ENCODE measurements around the gene CHCHD6.
A peak's percentile ranks its signal among the peaks of the same experiment; 100 is the strongest.

CHCHD6 gene

DNA sequence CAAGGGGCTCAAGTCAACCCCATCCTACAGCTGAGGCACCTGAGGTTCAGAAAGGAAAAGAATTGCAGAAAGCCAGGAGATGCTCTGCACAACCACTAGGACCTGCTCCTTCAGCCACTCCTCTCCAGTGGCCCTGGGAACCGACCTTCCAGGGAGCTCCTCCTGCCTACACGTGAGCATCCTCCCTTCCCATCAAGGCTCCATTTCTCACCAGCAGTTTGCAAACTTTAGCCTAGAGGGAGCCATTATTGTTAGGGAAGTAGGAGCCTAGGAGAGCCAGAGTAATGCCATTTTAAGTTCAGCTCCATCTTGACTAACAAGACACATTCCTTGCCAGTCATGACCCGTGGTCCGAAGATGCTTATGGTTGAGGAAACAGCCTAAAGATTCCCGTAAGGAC, 11.2 kb upstream of the CHCHD6 start:
- H3K27ac Mint-ChIP-seq: no peak overlapping the region
- peaks cover 25% of the 10 kb centered on the region for H3K27me3 Mint-ChIP-seq (ENCODE audit: low read depth, poor library complexity)
- H3K4me3 Mint-ChIP-seq: no peak overlapping the region

DNA sequence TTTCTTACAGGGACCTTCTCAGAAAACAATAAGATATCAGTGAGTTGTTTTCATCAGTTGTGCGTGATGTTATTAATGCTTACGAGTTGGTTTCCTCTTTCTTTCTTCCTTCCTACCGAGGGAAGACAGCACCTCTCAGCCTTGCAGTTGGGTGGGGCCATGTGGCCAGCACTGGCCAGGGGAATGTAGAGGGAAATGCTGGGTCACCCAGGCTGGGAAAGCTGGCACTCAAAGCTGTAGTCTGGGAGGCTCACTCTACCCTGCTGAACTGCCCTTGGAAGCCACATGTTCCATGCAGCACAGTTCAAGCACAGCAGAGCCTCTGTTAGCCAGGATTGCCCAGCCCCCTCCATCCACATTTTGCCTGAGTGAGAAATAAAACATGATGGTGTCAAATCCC, 10.1 kb upstream of the CHCHD6 start:
- TF ChIP-seq, protein P1, sequence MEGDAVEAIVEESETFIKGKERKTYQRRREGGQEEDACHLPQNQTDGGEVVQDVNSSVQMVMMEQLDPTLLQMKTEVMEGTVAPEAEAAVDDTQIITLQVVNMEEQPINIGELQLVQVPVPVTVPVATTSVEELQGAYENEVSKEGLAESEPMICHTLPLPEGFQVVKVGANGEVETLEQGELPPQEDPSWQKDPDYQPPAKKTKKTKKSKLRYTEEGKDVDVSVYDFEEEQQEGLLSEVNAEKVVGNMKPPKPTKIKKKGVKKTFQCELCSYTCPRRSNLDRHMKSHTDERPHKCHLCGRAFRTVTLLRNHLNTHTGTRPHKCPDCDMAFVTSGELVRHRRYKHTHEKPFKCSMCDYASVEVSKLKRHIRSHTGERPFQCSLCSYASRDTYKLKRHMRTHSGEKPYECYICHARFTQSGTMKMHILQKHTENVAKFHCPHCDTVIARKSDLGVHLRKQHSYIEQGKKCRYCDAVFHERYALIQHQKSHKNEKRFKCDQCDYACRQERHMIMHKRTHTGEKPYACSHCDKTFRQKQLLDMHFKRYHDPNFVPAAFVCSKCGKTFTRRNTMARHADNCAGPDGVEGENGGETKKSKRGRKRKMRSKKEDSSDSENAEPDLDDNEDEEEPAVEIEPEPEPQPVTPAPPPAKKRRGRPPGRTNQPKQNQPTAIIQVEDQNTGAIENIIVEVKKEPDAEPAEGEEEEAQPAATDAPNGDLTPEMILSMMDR (IDR thresholded peaks at IDR 0.05): no peak
- H3K9me3 Mint-ChIP-seq: no peaks in the 10 kb centered on the region
- no peaks in the 10 kb centered on the region for H3K4me1 Mint-ChIP-seq
- DNase-seq: no peak
- no peak overlapping the region for H3K4me3 Mint-ChIP-seq
- no peaks in the 10 kb centered on the region for H3K36me3 Mint-ChIP-seq (ENCODE audit: low read depth)
- no peak overlapping the region for H3K27ac Mint-ChIP-seq
- H3K27me3 Mint-ChIP-seq (ENCODE audit: low read depth, poor library complexity): peaks cover 25% of the 10 kb centered on the region

More for the DNA sequence above, 11.2 kb upstream of the CHCHD6 start:
- Mint-ChIP-seq H3K9me3 (no peaks in the 10 kb centered on the region), H3K4me1 (no peaks in the 10 kb centered on the region), H3K36me3 (ENCODE audit: low read depth) (no peaks in the 10 kb centered on the region)
- TF ChIP-seq, protein P1 (IDR thresholded peaks at IDR 0.05): no peak
- DNase-seq: no peak

DNA sequence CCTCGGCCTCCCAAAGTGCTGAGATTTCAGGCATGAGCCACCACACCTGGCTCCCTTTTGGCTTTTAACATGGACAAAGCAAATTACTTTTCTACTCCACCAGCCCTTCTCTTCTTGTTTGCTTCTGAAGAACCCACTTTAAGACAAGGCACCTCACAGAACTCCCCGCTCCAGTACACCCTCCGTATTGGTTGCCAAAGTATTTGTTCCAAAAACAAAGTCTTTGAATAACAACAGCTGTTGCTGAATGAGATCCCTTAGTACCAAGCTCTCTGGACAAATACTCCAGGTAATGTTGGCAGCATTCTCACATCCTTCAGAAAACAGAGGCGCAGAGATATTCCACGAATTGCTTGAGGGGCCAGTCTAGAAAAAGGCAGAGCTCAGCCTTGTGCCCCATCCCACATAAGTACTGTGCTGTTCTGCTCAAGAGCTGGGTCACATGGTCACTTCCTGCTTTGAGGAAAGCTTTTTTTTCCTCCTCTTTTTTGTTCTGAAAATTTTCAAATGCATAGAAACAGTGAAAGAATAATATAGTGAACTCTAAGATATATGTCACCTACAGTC, 7.3 kb upstream of the CHCHD6 start:
- no peak for DNase-seq
- peaks cover 32% of the 10 kb centered on the region for H3K27me3 Mint-ChIP-seq (ENCODE audit: low read depth, poor library complexity)
- peaks cover 8% of the 10 kb centered on the region for H3K9me3 Mint-ChIP-seq
- H3K4me1 Mint-ChIP-seq: no peaks in the 10 kb centered on the region
- H3K4me3 Mint-ChIP-seq: no peak overlapping the region
- TF ChIP-seq, protein P1 (IDR thresholded peaks at IDR 0.05): no peak
- H3K36me3 Mint-ChIP-seq (ENCODE audit: low read depth): no peaks in the 10 kb centered on the region
- H3K27ac Mint-ChIP-seq: no peak overlapping the region

DNA sequence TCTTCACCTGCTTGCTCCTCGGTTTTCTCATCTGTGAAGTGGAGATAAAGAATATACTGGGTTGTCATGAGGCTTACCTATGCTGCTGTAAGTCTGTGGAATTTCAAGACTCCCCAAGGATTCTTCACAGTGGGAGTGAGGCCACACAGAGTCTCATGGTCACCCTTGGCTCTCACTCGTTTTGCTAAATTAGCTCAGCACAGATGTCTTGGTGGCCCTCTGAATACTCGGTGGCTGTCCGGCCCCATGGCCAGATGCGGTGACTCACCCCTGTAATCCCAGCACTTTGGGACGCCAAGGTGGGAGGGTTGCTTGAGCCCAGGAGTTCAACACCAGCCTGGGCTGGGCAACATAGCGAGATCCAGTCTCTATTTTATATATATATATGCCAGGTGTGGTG, 5.0 kb upstream of the CHCHD6 start:
- peaks cover 9% of the 10 kb centered on the region for H3K4me1 Mint-ChIP-seq
- peaks cover 10% of the 10 kb centered on the region for H3K9me3 Mint-ChIP-seq
- H3K27ac Mint-ChIP-seq: no peak overlapping the region
- TF ChIP-seq, protein P1 (IDR thresholded peaks at IDR 0.05): no peak
- no peak for DNase-seq
- no peak overlapping the region for H3K4me3 Mint-ChIP-seq
- peaks cover 33% of the 10 kb centered on the region for H3K27me3 Mint-ChIP-seq (ENCODE audit: low read depth, poor library complexity)
- H3K36me3 Mint-ChIP-seq (ENCODE audit: low read depth): no peaks in the 10 kb centered on the region

DNA sequence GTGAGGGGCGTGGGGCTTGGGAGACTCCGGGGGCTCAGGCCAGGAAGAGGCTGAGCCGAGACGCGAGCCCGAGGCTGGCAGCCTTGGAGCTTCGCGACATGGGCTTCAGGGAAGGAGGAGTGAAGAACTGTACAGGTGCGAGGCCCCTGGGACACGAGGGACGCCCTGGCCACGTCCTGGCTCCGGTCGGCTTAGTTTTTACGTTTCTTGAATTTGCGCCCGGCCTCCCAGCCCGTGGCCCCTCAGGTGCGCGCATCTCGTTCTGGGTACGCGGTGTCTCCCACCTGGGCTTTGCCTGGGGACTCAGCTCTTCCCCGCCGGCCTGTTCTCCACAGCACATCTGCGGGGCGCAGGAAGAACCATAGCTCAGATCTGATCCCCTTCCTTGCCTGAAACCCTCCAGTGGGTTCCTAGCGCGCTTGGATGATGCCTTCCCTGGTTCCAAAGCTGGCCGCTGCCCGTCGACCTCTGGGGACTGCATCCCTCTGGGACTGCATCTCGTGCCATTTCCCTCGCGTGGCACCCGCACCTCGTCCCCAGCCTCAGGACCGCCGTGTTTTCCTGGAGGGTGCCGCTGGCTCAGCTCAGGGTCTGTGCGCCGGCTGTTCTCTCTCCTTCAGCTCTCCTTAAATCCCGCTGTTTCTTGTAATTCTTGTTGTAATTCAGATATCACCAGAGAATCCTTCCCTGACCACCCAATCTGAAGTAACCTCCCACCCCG, 614 bp downstream of the CHCHD6 start:
- Mint-ChIP-seq H3K36me3 (ENCODE audit: low read depth) (peaks cover 16% of the 10 kb centered on the region), H3K4me1 (peaks cover 16% of the 10 kb centered on the region), H3K27me3 (ENCODE audit: low read depth, poor library complexity) (peaks cover 42% of the 10 kb centered on the region), H3K27ac (no peak overlapping the region), H3K4me3 (peak overlapping the region; percentile 89), H3K9me3 (peaks cover 10% of the 10 kb centered on the region)
- TF ChIP-seq, protein P1 (IDR thresholded peaks at IDR 0.05): no peak
- peak; percentile 33 for DNase-seq

DNA sequence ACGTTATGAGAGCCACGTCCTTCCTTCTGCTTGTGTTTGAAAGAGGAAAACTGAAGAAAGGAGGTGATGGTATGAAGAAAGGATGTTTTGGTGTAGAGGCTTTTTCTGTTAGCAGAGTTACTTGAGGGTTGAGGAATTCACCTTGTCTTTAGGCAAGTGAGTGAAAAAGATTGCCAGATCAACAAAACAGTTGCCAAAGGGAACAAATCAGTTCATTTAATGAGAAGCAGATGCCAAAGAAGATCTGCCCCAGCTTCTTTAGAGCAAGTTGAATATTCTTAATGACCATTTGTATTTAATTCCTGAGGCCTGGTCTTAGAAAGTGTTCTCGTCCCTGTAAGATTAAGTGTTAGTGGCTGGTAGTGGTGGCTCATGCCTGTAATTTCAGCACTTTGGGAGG, 2.6 kb downstream of the CHCHD6 start:
- H3K27ac Mint-ChIP-seq: no peak overlapping the region
- no peak overlapping the region for H3K4me3 Mint-ChIP-seq
- H3K9me3 Mint-ChIP-seq: peaks cover 4% of the 10 kb centered on the region
- peaks cover 18% of the 10 kb centered on the region for H3K36me3 Mint-ChIP-seq (ENCODE audit: low read depth)
- TF ChIP-seq, protein P1 (IDR thresholded peaks at IDR 0.05): no peak
- H3K4me1 Mint-ChIP-seq: peaks cover 16% of the 10 kb centered on the region
- no peak for DNase-seq
- H3K27me3 Mint-ChIP-seq (ENCODE audit: low read depth, poor library complexity): peaks cover 33% of the 10 kb centered on the region

Data from nephron progenitor cell (in vitro differentiated cells).